A204.1 (cell line): Measurements from ENCODE around the gene TEK.
"Not testable (repeated sequence)": the region's sequence is repeated elsewhere in the genome, so short reads cannot be mapped to it uniquely, and the experiment has no call there.

ENCODE experiments used
- FAIRE-seq: peaks from 2 replicates; lab custom pipeline; 2012; peaks lifted over from hg19 to GRCh38; lab: Jason Lieb, UNC

The TEK gene

DNA sequence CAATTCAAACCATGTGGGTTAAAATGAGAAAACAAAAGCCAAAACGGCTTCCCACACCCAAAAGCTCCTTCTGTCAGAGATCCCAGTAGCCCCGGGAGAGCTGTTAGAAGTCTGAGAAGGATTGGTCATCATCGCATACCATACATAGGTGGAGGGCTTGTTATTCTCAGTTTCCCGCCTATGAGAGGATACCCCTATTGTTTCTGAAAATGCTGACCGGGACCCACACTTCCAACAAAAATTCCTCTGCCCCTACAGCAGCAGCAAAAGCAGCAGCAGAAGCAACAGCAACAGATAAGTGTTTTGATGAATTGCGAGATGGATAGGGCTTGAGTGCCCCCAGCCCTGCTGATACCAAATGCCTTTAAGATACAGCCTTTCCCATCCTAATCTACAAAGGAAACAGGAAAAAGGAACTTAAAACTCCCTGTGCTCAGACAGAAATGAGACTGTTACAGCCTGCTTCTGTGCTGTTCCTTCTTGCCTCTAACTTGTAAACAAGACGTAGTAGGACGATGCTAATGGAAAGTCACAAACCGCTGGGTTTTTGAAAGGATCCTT is at the start of gene TEK:
Gene TEK, plus strand, starts transcription at position 245 of the 561 bp plus-strand sequence. CDS start 366 bp downstream, outside the sequence.
- FAIRE-seq = no peak

DNA sequence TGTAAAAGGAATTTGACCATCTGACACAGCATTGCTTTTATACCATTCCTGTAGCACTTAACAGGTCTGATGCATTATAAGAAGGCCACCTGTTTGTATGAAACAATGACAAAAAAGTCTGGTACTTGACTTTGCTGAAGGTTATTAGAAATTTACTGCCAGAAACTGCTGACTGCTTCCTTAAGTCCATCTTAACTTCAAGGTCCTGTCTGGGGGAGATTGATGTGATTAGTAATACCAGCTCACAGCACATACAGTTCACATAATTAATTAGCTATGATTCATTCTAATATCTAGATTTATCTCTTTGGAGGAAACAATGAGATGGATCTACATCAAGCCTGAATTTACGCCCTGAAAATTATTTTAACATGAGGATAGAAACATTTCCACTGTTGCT is 49.6 kb upstream of the TEK start:
- no peak for FAIRE-seq

DNA sequence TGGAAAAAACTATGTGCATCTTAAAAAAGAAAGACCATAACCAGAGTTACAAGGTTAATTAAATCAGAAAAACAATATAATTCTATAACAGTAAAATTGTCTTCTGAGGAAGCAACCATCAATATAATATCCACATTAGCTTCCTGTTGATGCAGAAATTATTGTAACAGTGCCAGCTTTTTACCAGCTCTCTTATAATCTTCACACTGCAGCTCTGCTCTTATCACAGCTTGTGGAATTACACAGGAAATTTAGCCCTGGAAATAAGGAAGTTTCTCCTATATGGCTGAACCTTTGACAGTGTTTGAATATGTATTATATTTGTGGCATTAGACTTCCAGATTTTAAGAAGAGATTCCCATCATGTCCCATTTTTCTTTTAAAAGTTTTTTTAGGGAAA is 49.1 kb upstream of the TEK start:
- no peak for FAIRE-seq

DNA sequence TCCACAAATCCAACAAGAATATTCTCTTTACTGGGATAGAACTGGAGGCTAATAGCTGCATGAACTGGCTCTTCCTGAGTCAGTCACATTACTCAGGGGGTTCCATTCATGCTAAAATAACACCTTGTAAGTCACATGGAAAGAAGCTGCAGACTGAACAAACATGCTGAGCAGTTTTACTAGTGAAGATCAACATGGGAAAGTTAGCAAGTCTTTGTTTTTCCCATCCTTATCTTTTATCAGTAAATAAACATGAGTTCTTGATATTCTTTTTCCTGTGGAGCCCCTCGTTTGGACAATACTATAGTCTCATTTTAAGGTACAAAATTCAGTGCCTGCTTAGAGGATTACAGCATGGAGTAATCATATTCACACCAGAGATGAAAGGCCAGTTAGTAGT is 43.7 kb upstream of the TEK start:
- no peak for FAIRE-seq

DNA sequence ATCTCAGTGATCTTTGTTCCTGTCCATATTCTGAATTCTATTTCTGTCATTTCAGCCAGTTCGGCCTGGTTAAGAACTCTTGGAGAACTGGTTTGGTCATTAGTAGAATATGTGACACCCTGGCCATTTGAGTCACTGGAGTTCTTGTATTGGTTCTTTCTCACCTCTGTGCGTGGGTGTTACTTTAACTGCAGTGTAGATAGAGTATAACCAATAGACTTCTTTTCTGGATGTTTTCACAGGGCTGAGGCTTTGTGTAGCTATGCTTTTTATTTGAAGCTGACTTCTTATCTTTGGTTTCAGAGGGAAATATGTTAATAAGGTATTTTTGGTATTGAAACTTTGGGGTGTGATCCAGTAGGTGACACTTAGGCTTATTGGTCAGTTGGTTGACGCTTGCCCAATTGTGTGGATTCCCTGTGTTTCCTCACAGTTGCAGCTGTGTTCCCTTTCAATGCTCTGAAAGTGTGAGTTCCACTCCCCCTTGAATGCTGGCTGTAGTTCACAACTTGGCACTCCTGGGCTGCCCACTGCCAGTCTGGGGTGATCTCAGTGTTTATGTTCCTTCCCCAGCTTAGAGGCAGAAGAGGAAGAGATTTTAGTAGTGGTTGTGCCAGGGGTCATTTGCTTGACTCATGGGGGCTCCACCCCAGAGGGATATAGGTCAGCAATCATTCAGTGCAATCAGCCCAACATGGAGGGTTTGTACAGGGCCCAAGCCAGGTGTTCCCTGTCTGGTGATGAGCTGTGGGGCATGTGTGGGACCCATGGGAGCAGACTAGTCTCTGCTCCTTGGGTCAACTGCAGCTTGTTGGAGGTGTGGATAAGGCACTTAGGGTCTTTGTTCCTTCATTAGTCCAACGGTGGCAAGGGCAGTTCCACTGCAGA is 34.9 kb upstream of the TEK start:
- no peak for FAIRE-seq

DNA sequence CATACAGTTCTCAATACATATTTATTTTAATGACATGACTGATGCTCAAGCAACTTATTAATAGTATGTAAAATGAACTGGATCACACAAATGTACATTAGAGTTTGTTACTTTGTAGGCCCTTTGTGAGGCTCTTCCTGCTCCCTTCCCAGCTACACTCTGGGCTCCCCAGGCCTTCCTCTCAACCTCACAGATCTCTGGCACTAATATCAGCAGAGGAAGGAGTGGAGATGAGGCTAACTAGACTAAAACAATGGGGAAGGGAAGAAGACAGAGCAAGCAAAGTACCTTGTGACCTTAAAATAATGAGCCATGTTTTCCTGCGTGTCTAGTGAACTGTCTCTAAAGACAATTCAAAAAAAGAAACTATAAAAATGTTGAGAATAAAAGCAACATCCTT is 30.3 kb upstream of the TEK start:
- no peak for FAIRE-seq

DNA sequence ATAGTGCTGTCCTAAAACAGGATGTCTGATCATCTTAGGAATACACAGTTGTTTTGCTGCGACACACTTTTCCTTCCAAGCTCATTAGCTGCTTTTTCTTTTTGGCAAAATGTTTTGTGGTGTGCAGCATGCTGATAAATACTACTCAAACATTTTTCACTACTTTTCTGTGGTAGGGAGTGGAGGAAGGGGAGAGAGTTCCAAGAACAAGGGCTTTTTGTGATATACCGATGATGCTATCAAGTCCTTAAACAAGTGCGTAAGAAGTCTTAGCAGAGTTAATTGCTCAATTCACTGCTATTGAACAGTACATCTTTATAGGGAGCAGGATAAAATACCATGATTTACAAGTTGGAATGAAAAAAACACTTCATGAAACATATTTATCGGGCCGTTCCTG is 23.6 kb upstream of the TEK start:
- FAIRE-seq = no peak

DNA sequence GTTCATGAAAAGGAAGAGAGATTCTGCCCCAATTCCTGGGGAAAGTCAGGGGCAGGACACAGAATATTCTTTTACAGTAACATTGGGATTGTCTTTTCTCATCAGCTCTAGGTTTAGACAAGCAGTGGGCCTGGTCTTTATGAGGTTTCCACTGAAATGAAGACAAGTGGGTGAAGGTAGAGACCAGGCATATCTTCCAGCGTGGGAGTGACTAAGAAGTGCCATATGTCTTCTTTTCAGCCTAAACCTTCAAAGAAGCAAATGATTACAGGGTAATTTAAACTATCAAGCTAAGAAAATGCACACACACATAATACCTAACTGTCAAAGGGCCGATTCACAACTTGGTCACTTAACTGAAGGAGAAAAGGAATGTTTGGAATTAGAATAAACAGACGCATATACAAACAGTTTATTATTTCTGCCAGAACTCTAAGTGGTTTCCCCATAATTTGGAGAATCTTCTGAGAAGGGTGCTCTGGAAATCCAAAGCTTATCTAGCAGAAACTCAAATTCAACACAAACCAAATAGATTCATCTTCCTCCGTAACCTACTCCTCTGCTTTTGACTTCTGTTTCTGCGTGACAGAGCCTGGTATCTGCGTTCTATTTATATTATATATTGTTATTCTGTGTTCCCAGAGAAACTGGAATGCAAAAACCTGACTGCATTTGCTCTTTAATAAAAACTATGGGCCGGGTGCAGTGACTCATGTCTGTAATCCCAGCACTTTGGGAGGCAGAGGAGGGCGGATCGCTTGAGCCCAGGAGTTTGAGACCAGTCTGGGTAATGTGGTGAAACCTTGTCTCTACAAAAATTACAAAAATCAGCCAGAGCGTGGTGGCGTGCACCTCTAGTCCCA is 22.0 kb upstream of the TEK start:
- FAIRE-seq = no peak

DNA sequence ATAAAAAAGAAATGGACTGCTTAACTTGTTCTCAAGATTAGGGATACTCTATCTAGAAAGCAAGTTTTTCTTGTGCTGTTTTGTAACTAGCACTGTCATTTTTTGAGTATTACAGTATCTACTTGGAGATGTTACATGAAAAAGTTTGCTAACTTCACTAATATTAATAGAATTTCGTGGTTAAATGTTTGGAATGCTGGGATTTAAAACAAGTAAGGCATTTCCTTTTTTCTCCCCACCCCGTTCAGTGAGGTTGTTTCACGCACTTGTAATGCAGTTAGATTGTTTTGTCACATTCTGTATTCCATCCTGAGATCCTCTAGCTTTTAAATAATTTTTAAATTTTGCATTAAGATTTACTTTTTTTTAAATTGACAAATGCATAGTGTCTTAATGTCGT is 20.0 kb upstream of the TEK start:
- FAIRE-seq = no peak

DNA sequence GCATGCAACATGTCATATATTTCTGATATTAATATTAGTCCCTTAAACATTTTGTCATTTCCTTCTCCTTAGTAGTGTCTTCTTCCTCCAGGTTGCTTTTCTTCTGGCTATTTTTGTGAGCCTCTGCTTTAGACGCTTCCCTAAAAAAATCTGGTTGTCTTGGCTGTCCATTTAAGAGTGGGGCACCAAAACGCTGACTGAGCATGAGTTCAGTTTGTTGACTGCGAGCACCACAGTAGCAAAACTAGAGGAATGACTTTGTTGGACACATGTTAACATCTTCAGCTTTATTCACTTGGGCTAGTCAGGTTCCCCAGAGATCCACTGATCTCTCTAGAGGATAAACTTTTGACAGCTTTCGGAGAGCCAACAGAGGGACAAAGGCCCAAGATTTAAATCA is 19.3 kb upstream of the TEK start:
- no peak for FAIRE-seq

DNA sequence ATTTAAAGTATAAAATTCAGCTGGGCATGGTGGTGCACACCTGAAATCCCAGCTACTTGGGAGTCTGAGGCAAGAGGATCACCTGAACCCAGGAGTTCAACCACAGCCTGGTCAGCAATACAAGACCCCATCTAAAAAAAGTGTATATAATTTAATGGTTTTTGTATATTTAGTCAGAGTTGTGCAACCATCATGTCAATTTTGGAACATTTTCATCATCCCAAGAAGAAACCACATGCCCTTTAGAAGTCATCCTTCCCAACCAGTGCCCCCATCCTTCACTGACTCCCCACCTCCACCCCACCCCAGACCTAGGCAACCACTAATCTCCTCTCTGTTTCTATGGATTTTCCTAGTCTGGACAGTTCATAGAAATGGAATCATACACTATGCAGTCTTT is 18.8 kb upstream of the TEK start:
- FAIRE-seq = no peak

DNA sequence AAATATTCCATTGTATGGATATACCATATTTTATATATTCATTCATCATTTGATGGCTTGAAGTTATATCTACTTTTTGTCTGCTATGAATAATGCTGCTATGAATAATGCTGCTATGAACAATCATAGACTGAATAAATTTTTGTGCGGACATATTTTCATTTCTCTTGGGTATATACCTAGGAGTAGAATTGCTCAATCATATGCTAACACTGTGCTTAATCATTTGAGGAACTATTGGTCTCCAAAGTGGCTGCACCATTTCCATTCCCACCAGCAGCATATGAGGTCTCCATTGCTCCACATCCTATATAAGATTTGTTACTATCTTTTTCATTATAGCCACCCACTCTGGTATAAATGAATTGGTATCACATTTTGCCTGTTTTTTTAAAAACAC is 18.3 kb upstream of the TEK start:
- FAIRE-seq = no peak

DNA sequence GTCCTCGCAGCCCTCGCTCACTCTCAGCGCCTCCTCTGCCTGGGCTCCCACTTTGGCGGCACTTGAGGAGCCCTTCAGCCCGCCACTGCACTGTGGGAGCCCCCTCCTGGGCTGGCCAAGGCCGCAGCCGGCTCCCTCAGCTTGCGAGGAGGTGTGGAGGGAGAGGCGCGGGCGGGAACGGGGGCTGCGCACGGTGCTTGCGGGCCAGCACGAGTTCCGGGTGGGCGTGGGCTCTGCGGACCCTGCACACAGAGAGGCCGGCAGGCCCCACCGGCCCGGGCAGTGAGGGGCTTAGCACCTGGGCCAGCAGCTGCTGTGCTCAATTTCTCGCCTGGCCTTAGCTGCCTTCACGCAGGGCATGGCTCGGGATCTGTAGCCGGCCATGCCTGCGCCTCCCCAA is 16.5 kb upstream of the TEK start:
- not testable (repeated sequence) for FAIRE-seq

DNA sequence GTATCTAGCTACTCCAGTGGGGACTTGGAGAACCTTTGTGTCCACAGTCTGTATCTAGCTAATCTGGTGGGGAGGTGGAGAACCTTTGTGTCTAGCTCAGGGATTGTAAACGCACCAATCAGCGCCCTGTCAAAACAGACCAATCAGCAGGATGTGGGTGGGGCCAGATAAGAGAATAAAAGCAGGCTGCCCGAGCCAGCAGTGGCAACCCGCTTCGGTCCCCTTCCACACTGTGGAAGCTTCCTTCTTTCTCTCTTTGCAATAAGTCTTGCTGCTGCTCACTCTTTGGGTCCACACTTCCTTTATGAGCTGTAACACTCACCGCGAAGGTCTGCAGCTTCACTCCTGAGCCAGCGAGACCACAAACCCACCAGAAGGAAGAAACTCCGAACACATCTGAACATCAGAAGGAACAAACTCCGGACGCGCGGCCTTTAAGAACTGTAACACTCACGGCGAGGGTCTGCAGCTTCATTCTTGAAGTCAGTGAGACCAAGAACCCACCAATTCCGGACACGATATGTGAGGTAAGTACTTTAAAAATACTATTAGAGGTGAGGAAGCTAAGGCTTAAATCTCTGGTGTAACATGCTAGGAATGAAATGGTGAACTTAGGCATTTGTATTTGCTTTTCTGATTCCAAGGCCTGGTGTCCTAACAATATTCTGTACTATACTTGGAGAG is 15.5 kb upstream of the TEK start:
- FAIRE-seq = not testable (repeated sequence)

DNA sequence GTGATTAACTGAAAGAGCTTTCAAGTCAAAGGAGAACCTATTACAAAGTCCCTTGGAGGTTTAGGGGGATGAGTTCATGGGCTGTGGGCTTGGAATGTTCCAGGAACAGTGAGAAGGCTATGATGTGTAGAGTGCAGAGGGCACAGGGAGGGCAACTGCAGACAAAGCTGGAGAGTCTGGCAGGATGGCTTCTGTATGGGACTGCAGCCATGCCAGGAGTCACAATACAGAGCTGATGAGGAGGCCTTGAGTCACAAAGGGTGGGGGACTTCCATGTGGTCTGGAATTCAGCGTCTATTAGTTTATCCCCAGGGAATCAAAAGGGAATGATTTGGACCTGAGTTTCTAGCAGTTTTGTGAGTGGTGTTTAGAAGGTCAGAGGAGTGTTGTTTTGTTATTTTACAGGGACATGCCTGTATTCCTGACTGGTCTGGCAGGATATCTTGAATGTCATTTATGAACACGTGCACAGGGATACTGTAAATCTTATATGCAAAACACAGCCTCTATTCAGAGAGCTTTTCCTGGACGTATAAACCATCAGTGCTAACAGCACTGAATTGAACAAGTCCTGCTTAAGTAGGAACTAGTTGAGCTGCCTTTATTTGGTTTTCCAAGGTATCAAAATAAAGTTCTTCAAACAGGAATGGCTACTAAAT is 14.3 kb upstream of the TEK start:
- FAIRE-seq = no peak

DNA sequence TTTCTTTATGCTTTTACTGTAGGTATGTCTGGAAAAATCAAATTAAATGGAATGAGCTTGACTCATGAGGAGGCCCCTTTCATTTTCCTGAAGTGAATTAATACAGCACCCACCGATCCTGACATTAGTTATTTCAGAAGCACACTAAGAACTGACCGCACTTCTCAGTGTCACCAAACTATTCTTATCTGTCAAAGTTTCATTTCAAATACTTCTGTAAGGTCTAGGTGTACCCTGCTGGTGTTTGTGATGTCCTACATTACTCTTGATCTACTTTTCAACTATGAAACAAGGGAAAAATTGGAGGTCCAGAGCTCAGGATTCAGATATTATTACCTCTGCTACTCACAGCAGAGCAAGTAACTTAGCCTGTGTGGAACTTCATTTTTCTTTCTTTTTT is 1.8 kb upstream of the TEK start:
- no peak for FAIRE-seq

DNA sequence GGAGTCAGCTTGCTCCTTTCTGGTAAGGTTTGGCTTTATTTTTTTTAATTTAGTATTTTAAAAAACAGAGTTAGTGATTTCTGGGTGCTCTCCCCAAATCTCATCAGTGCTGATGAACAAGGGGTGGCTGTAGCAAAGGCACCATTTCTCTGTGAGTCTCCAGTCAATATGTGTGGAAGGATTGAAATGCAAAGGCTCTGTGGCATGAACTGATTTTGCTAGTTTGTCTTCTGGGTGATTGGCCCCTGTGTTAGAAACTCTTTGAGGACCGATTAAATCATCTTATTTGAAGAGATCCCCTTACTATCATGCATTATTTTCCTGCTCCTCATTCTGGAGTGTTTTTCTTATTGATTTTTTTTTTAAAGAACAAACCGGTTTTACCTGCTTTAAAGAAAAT is 596 bp downstream of the TEK start:
- FAIRE-seq = no peak

DNA sequence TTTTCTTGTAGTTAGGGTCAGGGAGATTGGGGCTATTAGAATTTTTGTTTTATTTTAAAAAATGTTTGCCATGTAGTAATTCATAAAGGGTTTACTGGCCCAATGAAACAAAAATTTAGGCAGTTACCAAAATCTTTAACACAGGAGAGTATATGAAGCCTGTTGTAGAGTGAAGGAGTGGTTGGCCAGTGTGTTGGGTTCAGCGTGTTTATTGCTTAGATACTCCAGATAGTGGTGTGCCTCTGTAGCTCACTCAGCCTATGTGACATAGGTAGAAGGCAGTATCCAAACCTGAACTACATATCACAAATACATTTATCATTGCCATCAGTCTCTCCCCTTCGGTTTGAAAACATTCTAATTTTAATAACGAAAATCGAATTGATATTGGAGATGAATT is 1.2 kb downstream of the TEK start:
- FAIRE-seq = no peak

DNA sequence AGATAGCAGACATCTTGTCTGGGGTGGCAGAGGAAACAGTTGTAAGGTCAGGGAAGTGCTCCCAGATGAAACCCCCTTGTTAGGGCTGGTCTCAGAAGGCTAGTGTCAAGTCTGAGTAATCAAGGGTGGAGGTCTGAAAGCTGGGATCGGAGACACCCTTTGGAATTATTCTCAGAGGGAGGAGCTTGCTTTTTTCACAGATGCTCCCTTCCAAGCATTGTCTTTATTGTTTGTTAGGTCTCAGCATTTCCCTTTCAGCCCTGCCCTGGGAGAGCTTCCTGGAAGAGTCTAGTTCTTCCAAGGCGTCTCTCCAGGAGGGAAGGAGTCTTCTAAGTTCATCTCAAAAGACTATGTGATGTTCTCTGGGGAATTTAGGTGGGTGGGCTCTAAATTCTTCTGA is 3.2 kb downstream of the TEK start:
- no peak for FAIRE-seq

DNA sequence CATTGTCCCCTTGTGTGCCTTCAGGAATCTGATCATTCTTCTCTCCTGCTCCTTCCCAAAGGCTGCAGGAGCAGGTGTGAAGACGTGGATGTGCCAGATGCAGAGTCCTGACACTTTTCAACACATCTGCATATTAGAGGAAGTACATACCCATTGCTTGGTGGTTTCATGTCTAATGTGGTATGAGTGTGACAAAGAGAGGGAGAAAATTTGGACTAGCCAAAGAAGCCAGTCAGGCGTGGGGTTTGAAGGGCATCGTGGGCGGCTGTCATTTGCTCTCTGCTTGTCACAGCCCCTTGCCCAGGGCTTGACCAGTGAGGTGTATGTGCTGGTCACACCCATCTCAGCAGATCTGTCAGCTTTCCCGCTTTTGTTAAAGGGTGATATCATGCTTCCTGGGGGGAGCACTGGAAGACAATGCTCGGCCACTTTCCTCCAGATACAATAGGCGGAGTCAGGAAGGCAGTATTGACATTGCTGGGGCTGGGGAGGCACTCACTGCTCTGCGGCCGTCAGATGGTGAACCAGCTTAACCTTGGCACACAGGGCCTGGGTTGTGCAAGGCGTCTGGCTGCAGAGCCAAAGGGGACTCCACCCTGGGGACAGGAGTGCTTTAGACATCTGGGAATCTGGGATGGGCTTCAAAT is 8.6 kb downstream of the TEK start:
- no peak for FAIRE-seq

DNA sequence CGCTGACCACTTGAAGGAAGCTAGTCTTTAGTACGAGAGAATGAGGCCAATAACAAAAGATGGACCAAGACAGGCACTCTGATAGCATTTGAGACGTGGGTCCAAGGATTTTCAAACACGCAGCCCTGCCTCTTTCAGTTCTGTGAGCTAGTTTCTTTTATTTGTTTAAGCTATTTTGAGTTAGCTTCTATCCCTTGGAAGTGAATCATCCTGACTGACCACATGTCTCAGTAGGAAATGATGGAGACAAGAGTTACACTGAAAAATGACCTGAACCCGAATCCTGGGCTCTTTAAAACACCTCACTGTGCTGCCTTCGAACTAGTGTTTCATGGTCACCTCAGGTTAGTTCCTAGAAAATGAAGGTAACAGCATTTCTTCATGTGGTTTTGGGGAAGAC is 9.9 kb downstream of the TEK start:
- no peak for FAIRE-seq

DNA sequence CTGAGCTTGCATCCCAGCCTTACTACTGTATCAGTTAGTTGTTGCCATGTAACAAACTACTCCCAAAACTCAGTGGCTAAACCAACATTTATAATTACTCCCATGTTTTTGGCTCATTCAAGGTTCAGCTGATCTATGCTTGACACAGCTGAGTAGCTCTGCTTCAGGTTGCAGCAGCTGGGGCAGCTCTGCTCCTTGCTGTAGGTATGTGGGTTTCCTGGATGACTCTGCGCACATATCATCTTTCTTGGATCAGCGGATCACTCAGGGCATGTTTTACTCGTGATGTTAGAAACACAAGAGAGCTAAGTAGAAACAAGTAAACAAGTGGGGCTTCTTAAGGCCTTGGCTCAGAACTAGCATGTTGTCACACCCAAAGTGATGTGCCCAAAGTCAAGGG is 15.1 kb downstream of the TEK start:
- FAIRE-seq = no peak
